Vagina (tissue), 2 donors: ENCODE measurements around the gene TJP3.

Source experiments
- CTCF ChIP-seq, 3 experiments: fragments of 450-650 bp in 2 of 3; fragments of 200-600 bp in 1 of 3; sonication (generic) in 1 of 3; IDR thresholded peaks; one replicate each; pipeline ENCODE4 v1.5.1; 2017 to 2019; ENCODE audit warnings: antibody characterized with exemption in 3 of 3, mild to moderate bottlenecking in 2 of 3, moderate library complexity in 2 of 3
- POLR2A ChIP-seq, 2 donors: fragments of 450-650 bp; IDR thresholded peaks; one replicate each; pipeline ENCODE4 v1.6.1; 2017; ENCODE audit warnings: antibody characterized with exemption in 2 of 2, mild to moderate bottlenecking in 2 of 2, moderate library complexity in 2 of 2

DNA sequence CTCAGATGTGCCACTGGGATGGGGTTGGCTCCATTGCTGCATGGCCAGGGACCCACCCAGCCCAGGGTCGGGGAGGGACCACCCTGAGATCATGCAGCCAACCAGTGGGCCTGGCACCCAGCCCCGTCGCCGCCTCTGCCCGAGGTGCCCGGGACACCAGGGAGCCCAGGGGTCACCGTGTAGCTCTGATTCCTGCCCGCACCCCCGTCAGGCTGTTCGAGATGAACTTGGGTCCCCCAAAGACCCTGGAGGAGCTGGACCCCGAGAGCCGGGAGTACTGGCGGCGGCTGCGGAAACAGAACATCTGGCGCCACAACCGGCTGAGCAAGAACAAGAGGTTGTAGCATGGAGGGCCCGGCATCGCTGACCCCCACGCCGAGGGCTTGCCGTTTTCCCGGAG lies 58.9 kb downstream of the TJP3 start:
- TF ChIP-seq CTCF (IDR thresholded peaks at IDR 0.05) = no peak
- TF ChIP-seq POLR2A (IDR thresholded peaks at IDR 0.05) = no peak
